HFF-Myc (cell line): ENCODE results near the gene NUP210.

Source experiments
- DNase-seq: peaks from one replicate; pipeline ENCODE4 v3.0.0-alpha.2; 2011; ENCODE audit warnings: low read depth; ENCODE audit errors: extremely low read depth
- H3K4me3 ChIP-seq: replicated peaks from 2 replicates; pipeline ENCODE4 v1.5.1; 2011; ENCODE audit warnings: low read depth, mild to moderate bottlenecking, control low read depth, low read length
- TF ChIP-seq, protein P1 (sequence below): IDR thresholded peaks from 2 replicates; pipeline ENCODE4 v1.5.1; 2012; ENCODE audit warnings: mild to moderate bottlenecking, low read depth, low read length, control low read depth; ENCODE audit errors: missing control alignments

Gene NUP210

DNA sequence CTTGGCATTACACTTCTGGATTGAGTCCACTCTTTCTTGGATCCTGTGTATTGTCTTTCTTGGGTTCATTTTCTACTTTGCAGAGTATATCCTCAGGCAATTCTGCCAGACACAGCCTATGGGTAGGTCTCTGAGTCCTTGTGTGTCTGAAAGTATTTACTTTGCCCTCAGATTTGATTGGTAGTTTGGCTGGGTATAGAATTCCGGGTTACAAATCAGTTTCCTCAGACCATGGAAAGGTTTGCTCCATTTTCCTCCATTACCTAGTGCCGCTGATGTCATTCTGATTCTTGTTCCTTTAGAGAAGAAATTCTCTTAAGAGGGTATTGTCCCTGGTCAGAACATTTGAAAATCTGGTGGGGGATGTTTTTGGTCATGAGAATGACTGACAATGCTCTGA lies 133.2 kb downstream of the NUP210 start:
- DNase-seq, result no peak
- TF ChIP-seq, protein P1, sequence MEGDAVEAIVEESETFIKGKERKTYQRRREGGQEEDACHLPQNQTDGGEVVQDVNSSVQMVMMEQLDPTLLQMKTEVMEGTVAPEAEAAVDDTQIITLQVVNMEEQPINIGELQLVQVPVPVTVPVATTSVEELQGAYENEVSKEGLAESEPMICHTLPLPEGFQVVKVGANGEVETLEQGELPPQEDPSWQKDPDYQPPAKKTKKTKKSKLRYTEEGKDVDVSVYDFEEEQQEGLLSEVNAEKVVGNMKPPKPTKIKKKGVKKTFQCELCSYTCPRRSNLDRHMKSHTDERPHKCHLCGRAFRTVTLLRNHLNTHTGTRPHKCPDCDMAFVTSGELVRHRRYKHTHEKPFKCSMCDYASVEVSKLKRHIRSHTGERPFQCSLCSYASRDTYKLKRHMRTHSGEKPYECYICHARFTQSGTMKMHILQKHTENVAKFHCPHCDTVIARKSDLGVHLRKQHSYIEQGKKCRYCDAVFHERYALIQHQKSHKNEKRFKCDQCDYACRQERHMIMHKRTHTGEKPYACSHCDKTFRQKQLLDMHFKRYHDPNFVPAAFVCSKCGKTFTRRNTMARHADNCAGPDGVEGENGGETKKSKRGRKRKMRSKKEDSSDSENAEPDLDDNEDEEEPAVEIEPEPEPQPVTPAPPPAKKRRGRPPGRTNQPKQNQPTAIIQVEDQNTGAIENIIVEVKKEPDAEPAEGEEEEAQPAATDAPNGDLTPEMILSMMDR, result no peak
- H3K4me3 ChIP-seq, result no peak overlapping the region

DNA sequence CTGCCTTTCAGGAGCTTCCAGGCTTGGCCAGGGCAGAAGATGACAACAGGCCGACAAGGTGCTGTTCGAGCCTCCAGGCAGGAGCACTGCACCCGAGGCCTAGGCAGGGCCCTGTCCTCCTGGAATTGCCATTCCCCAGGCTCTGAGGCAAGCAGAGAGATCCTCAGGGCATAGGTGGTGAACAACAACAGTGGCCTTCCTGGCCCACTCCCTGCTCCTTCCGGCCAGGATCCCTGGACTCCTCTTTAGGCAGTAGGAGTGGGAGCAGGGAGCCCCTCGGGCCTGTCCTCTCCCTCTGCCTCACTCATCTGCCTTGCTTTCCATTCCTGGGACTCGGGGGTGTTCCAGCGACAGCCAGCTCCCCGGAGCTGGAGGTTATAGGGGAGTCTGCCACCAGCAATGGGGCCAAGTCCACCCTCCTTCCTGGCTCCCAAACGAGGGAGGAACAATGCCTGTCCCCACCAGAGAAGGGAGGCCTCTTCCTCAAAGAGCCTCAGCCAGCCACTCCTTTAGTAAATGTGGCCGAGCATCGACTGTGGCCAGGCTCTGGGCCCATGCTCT lies 135.0 kb downstream of the NUP210 start:
- H3K4me3 ChIP-seq, result no peak overlapping the region
- no peak for DNase-seq
- TF ChIP-seq, protein P1, result no peak

DNA sequence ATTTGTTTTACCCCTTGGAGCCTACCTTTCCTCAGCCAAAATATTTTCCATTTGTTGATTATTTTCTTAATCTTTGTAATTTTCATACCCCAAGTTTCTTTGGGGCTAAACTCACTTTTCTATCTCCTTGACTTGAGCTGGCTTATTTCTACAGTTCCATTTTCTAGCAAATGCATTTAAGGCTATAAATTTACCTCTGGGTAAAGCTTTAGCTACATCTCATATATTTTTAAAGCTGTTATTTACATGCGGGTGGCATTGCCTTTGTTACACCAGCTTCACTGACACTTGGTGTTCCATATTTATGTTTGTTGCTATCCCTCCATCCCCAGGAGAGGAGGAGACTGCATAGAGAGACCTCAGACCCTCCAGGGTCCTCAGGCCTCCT lies 136.3 kb downstream of the NUP210 start:
- no peak for DNase-seq
- TF ChIP-seq, protein P1, result no peak
- H3K4me3 ChIP-seq, result no peak overlapping the region

DNA sequence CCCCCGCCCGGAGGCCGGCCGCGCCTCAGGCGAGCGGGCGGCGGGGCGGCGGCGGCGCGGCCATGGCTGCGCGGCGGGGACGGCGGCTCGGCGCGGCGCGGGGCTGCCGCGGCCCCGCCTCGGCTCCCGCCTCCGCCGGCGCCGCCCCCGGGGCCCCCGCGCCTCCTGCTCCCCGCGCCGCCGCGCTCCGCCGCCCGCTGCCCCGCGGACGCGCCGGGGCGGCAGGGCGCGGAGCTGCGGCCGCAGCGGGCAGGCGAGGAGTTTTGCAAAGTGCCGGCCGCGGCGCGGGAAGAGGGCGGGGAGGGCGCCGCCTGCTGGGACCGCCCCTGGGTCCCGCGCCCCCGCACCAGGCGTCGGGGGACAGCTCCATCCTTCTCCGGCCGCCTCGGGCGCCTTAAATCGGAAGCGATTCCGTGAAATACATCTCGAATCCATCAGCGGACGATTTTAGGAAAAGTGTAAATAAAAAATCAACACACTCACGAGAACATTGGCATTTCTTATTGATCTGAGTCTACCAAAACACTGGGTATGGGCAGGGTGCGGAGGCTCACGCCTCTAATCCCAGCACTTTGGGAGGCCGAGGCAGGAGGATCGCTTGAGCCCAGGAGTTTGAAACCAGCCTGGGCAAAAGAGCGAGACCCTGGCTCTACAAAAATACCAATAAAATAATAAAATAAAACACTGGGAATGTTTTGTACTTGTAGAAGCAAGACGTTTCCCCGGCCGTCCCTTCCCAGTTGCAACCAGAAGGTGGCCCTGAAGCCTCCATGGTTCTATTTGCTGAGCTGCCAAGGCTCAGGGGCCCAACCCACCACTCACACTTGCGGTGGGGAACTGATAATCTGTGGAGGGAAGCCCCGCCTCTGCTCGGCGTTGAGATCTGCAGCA lies 136.9 kb downstream of the NUP210 start:
- TF ChIP-seq, protein P1, result peak; percentile 4
- no peak for DNase-seq
- no peak overlapping the region for H3K4me3 ChIP-seq

DNA sequence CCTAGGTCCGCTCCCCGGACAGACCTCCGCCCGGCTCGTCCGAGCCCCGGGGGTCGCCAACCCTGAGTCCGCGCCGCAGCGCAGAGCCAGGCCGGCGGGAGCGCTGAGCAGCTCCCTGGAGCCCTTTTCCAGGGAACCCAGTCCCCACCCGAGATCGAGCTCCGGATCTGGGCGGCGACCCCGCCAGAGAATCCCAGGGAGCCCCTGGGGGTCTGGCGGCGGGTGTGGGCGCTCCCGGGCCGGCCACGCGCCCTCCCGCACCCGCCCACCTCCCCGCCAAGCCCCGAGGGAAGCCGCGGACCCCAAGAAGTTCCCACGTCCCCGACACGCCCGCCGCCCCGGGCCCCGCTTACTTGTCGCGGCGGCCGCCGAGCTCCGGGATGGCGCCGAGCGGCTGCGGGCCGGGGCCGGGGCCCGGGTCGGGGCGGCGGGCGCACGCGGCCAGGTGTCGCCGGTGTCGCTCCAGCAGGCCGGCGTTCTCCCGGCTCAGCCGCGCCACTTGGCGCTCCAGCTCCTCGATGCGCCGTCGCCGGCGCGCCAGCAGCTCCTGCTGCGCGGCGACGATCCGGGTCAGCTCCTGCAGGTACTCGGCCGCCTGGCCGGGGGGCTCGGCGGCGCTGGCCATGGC lies 137.7 kb downstream of the NUP210 start:
- DNase-seq, result no peak
- no peak overlapping the region for H3K4me3 ChIP-seq
- TF ChIP-seq, protein P1, result no peak

DNA sequence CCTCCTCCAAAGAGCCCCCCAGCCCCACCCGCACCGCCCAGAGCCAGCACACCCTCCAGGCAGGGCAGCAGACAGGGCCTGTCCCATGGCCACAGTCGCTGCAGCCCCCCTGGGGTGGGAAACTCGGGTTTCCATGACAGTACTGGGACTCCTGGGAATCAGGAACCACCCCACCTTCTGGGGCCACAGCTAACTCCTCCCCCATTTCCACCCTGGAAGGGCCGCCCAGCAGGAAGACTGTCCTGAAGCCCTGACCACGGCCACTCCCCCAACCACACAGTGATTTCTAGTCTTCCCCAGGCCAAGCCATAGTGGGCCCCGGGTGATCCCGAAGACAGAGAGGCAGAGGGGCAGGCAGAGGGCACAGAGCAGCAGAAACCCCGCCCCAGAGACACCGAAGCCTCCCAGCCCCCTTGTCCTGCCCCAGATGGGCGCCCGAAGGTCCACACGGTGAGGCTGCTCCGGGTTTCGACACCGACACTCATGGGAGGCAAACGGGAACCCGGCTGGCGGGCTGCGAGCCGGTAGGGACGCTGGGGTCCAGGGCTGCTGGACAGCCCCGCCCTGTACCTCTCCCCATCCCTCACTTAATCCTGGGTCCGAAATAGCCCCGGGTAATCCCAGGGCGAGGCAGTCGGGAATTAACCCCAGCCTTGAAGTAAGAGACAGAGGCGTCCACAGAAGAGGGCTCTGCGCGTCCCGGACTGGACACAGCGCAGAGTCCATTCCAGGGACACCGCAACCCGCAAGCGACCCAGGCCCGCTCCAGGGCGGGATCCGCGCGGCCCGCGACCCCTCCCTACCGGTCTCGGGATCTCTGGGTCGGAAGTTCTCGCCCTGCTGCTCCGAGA lies 138.4 kb downstream of the NUP210 start:
- H3K4me3 ChIP-seq, result no peak overlapping the region

More for the DNA sequence above, 138.4 kb downstream of the NUP210 start:
- TF ChIP-seq, protein P1, result no peak
- no peak for DNase-seq
